ENCODE results near the gene KITLG. TPM values are rescaled to one million over a fixed set of nuclear protein-coding genes. Genes with fewer than 3 reads are reported as not detected.

The KITLG gene
- total RNA-seq, 2 donors from 2014 or later = 32.8 to 37.1 TPM

GRCh38 chr12:88624911-88625310, 44.6 kb upstream of the KITLG start:
- Histone ChIP-seq H3K9me3 (no peaks in the 10 kb centered on the region), H3K9ac (ENCODE audit: low read depth in 2 of 2, low read length in 2 of 2) (no peak overlapping the region), H3K4me3 (no peak overlapping the region), H3K27me3 (no peaks in the 10 kb centered on the region), H3K4me1 (no peaks in the 10 kb centered on the region), H3K36me3 (no peaks in the 10 kb centered on the region), H3K27ac (no peak overlapping the region)
- TF ChIP-seq, protein P1, sequence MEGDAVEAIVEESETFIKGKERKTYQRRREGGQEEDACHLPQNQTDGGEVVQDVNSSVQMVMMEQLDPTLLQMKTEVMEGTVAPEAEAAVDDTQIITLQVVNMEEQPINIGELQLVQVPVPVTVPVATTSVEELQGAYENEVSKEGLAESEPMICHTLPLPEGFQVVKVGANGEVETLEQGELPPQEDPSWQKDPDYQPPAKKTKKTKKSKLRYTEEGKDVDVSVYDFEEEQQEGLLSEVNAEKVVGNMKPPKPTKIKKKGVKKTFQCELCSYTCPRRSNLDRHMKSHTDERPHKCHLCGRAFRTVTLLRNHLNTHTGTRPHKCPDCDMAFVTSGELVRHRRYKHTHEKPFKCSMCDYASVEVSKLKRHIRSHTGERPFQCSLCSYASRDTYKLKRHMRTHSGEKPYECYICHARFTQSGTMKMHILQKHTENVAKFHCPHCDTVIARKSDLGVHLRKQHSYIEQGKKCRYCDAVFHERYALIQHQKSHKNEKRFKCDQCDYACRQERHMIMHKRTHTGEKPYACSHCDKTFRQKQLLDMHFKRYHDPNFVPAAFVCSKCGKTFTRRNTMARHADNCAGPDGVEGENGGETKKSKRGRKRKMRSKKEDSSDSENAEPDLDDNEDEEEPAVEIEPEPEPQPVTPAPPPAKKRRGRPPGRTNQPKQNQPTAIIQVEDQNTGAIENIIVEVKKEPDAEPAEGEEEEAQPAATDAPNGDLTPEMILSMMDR (IDR thresholded peaks at IDR 0.05) = no peak
- intact Hi-C loops (cut with DNase I) = no loop called here
- no peak for DNase-seq

GRCh38 chr12:88623777-88624548, 43.7 kb upstream of the KITLG start:
- Histone ChIP-seq H3K36me3 (no peaks in the 10 kb centered on the region), H3K4me1 (no peaks in the 10 kb centered on the region), H3K4me3 (no peak overlapping the region), H3K9me3 (no peaks in the 10 kb centered on the region), H3K9ac (ENCODE audit: low read depth in 2 of 2, low read length in 2 of 2) (no peak overlapping the region), H3K27ac (no peak overlapping the region), H3K27me3 (no peaks in the 10 kb centered on the region)
- TF ChIP-seq, protein P1 (IDR thresholded peaks at IDR 0.05) = no peak
- DNase-seq = no peak
- intact Hi-C loops (cut with DNase I) = no loop called here

DNA sequence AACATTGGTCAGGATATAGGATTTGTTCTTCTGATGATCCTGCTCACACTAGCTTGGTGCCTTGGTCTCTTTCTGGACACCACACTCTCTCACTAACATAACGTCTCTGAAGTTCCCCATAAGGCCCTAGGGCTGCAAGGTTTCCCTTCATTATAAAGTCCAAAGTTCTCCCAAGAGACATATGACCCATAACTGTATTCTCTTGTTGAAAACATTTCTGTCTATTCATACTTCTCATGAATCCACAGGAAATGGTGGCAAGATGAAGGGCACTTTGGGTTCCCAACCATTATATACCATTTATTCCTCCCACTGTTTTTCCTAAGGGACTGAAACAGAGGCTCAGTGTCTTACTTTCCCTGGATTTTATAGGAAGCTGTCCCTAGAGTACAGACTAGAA, 37.1 kb upstream of the KITLG start:
- H3K4me3 ChIP-seq = no peak overlapping the region
- H3K4me1 ChIP-seq = no peaks in the 10 kb centered on the region
- TF ChIP-seq, protein P1 (IDR thresholded peaks at IDR 0.05) = no peak
- H3K27me3 ChIP-seq = no peaks in the 10 kb centered on the region
- intact Hi-C loops (cut with DNase I) = no loop called here
- no peak for DNase-seq
- no peaks in the 10 kb centered on the region for H3K36me3 ChIP-seq
- no peaks in the 10 kb centered on the region for H3K9me3 ChIP-seq
- no peak overlapping the region for H3K27ac ChIP-seq
- H3K9ac ChIP-seq (ENCODE audit: low read depth in 2 of 2, low read length in 2 of 2) = no peak overlapping the region

DNA sequence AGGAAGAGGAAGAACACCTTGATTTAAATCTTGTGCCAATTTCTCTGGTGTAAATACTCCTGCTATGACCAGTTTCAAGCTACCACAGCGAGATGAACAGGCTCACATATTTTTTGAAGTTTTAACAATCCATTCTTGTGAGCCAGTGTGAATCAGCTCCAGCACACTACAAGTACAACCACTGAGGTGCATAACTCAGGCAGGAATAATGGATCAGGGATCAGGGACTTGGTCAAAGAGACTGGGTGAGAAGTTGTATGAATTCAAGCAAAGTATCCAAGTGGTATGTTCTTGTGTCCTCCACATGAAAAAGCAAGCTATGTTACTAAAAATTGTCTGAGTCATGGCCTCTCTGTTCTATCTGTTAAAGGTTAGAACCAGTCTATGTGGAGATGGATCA, 35.2 kb upstream of the KITLG start:
- Histone ChIP-seq H3K36me3 (no peaks in the 10 kb centered on the region), H3K9ac (ENCODE audit: low read depth in 2 of 2, low read length in 2 of 2) (no peak overlapping the region), H3K4me3 (no peak overlapping the region), H3K27me3 (no peaks in the 10 kb centered on the region), H3K4me1 (no peaks in the 10 kb centered on the region), H3K27ac (no peak overlapping the region), H3K9me3 (no peaks in the 10 kb centered on the region)
- TF ChIP-seq, protein P1 (IDR thresholded peaks at IDR 0.05) = no peak
- intact Hi-C loops (cut with DNase I) = no loop called here
- DNase-seq = no peak

DNA sequence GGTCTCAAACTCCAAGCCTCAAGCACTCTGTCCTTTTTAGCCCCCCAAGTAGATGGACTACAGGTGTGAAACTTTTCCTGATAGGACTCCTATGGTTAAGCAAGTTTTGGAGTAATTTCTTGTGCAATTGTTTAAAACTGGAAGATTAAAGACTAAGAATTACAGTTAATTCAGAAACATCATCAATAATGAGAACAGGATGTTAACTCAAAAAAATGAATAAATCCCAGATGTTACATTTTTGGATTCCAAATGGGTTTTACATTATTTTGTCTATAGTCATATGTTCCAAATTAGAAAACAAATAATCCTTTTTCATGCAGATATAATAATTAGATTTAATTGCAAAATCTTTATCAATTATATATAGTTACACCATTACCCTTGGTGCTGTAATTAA, 24.4 kb upstream of the KITLG start:
- intact Hi-C loops (cut with DNase I) = no loop called here
- no peak overlapping the region for H3K4me3 ChIP-seq
- H3K9me3 ChIP-seq = no peaks in the 10 kb centered on the region
- no peaks in the 10 kb centered on the region for H3K36me3 ChIP-seq
- no peaks in the 10 kb centered on the region for H3K27me3 ChIP-seq
- DNase-seq = no peak
- no peaks in the 10 kb centered on the region for H3K4me1 ChIP-seq
- H3K27ac ChIP-seq = no peak overlapping the region
- no peak overlapping the region for H3K9ac ChIP-seq (ENCODE audit: low read depth in 2 of 2, low read length in 2 of 2)
- TF ChIP-seq, protein P1 (IDR thresholded peaks at IDR 0.05) = no peak
